Tibial nerve (tissue), 4 donors: ENCODE results near the gene CREBRF. TPM values are rescaled to one million over a fixed set of nuclear protein-coding genes. Genes with fewer than 3 reads are reported as not detected.
"Not testable (repeated sequence)": the region's sequence is repeated elsewhere in the genome, so short reads cannot be mapped to it uniquely, and the experiment has no call there.

Experiments used
- DNase-seq, 2 donors: peaks; one replicate each; pipeline ENCODE4 v3.0.0-alpha.2; 2019; ENCODE audit warnings: low spot score in 2 of 2
- H3K27ac ChIP-seq, 4 donors: fragments of 200-600 bp; sonication (generic) in 3 of 4; one replicate each; pipeline ENCODE4 v1.5.1; 2017 to 2019; ENCODE audit warnings: mild to moderate bottlenecking in 1 of 4
- H3K27me3 ChIP-seq, 2 donors: fragments of 200-600 bp; sonication (generic) in 1 of 2; one replicate each; pipeline versions ENCODE4 v1.5.1 to v1.6.0; 2017 to 2019
- H3K36me3 ChIP-seq, 3 donors: fragments of 200-600 bp; sonication (generic); one replicate each; pipeline ENCODE4 v1.5.1; 2018 to 2019
- H3K4me1 ChIP-seq, 4 donors: fragments of 200-600 bp; sonication (generic) in 3 of 4; one replicate each; pipeline ENCODE4 v1.5.1; 2017 to 2019
- H3K4me3 ChIP-seq, 4 donors: fragments of 200-600 bp; sonication (generic) in 3 of 4; one replicate each; pipeline ENCODE4 v1.5.1; 2017 to 2019; ENCODE audit warnings: mild to moderate bottlenecking in 1 of 4, moderate library complexity in 1 of 4
- H3K9me3 ChIP-seq, 4 donors: fragments of 200-600 bp; sonication (generic) in 3 of 4; one replicate each; pipeline ENCODE4 v1.5.1; 2017 to 2019
- EP300 ChIP-seq, 2 donors: sonication (generic); formaldehyde crosslinking; IDR thresholded peaks; one replicate each; pipeline ENCODE4 v1.6.1; 2017; ENCODE audit warnings: antibody characterized with exemption in 2 of 2, mild to moderate bottlenecking in 1 of 2
- POLR2A ChIP-seq, 2 donors: fragments of 450-650 bp; IDR thresholded peaks; one replicate each; pipeline ENCODE4 v1.6.1; 2017; ENCODE audit warnings: antibody characterized with exemption in 2 of 2, mild to moderate bottlenecking in 2 of 2, moderate library complexity in 2 of 2
- WGBS, 2 donors: methylation state at CpG; one replicate each; pipeline ENCODE4 v1.1.5; 2018; 5-methylcytosine and 5-hydroxymethylcytosine counted together
- total RNA-seq, 4 donors: library from RNA; depleted of rRNA; stranded (reverse); fragments of >200 nt; gene quantifications; one replicate each; pipeline ENCODE4 v1.1.0, GENCODE V29; 2016
- TF ChIP-seq, protein P1 (sequence below), 5 experiments: fragments of 200-600 bp in 3 of 5; fragments of 450-650 bp in 2 of 5; sonication (generic) in 3 of 5; IDR thresholded peaks; one replicate each; pipeline ENCODE4 v1.5.1; 2016 to 2019; ENCODE audit warnings: antibody characterized with exemption in 5 of 5, mild to moderate bottlenecking in 3 of 5, moderate library complexity in 2 of 5

Gene CREBRF
- total RNA-seq, 4 donors from 2014 or later: 31.2 to 46.3 (median 40.5) TPM

DNA sequence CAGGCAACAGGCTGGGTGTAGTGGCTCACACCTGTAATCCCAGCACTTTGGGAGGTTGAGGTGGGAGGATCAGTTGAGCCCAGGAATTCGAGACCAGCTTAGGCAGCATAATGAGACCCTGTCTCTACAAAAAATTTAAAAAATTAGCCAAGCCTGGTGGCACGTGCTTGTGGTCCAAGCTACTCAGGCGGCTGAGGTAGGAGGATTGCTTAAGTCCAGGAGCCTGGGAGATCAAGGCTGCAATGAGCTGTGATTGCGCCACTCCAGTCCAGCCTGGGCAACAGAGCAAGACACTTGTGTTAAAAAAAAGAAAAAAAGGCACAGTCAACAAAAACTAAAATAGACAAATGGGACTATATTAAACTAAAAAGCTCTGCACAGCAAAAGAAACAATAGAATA is 43.3 kb upstream of the CREBRF start:
- Histone ChIP-seq H3K4me3 (no peak overlapping the region), H3K4me1 (peaks cover 0 to 71% (median 31%) of the 10 kb centered on the region in 4 donors), H3K27ac (peak overlapping the region in 1 of 4 donors; percentile 65), H3K27me3 (no peaks in the 10 kb centered on the region), H3K9me3 (no peaks in the 10 kb centered on the region), H3K36me3 (no peaks in the 10 kb centered on the region)
- DNase-seq: no peak
- WGBS, 2 donors: 77 to 93% methylated on average over 4 of the region's 4 CpGs
- TF ChIP-seq POLR2A (IDR thresholded peaks at IDR 0.05) (no peak), EP300 (IDR thresholded peaks at IDR 0.05) (peak in 1 of 2 donors; percentile 33)
- TF ChIP-seq, protein P1, sequence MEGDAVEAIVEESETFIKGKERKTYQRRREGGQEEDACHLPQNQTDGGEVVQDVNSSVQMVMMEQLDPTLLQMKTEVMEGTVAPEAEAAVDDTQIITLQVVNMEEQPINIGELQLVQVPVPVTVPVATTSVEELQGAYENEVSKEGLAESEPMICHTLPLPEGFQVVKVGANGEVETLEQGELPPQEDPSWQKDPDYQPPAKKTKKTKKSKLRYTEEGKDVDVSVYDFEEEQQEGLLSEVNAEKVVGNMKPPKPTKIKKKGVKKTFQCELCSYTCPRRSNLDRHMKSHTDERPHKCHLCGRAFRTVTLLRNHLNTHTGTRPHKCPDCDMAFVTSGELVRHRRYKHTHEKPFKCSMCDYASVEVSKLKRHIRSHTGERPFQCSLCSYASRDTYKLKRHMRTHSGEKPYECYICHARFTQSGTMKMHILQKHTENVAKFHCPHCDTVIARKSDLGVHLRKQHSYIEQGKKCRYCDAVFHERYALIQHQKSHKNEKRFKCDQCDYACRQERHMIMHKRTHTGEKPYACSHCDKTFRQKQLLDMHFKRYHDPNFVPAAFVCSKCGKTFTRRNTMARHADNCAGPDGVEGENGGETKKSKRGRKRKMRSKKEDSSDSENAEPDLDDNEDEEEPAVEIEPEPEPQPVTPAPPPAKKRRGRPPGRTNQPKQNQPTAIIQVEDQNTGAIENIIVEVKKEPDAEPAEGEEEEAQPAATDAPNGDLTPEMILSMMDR (IDR thresholded peaks at IDR 0.05): no peak

DNA sequence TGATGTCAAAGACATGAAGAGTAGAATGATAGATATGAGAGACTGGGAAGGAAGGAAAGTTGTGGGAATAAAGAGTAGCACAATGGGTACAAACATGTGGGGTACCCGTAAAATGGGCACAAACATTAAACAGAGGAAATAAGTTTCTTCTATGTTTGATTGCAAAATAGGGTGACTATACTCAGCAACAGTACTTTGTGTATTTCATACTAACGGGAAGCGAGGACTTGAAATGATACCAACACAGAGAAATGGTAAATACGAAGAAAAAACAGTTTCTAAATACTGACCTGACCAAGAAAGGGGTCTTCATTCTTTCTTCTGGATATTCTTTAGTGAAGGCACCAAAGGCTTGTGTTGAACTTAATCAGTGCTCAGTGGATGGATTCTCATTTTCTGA is 41.5 kb upstream of the CREBRF start:
- WGBS, 2 donors: 90 to 95% methylated on average over 4 of the region's 4 CpGs
- Histone ChIP-seq H3K27me3 (no peaks in the 10 kb centered on the region), H3K4me3 (no peak overlapping the region), H3K9me3 (no peaks in the 10 kb centered on the region), H3K4me1 (peaks cover 0 to 64% (median 30%) of the 10 kb centered on the region in 4 donors), H3K36me3 (no peaks in the 10 kb centered on the region), H3K27ac (peak overlapping the region in 2 of 4 donors; percentile 49 to 85)
- TF ChIP-seq, protein P1 (IDR thresholded peaks at IDR 0.05): no peak
- TF ChIP-seq EP300 (IDR thresholded peaks at IDR 0.05): no peak
- TF ChIP-seq POLR2A (IDR thresholded peaks at IDR 0.05): no peak
- no peak for DNase-seq

DNA sequence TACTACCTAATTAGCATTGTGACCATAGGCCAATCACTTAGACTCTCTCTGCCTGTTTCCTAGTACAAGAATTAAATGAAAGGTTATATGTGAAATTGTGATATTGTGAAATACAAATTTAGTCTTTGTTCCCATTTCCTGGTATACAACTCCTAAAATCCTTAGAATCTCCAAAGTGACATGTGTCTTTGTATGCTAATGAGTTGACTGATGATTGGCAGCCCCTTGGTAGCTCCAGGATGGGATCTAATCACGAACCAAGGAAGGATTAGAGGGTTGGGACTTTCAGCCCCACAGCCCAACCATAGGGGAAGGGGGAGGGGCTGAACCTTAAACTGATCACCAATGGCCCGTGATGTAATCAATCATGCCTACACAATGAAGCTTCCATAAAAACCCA is 41.0 kb upstream of the CREBRF start:
- no peak for DNase-seq
- Histone ChIP-seq H3K27ac (peak overlapping the region in 3 of 4 donors; percentile 61 to 85 (median 78)), H3K27me3 (no peaks in the 10 kb centered on the region), H3K9me3 (no peaks in the 10 kb centered on the region), H3K4me1 (peaks cover 0 to 58% (median 30%) of the 10 kb centered on the region in 4 donors), H3K4me3 (no peak overlapping the region), H3K36me3 (no peaks in the 10 kb centered on the region)
- 91 to 97% methylated on average over 2 of the region's 2 CpGs for WGBS, 2 donors
- no peak for TF ChIP-seq POLR2A (IDR thresholded peaks at IDR 0.05)
- TF ChIP-seq, protein P1 (IDR thresholded peaks at IDR 0.05): no peak
- TF ChIP-seq EP300 (IDR thresholded peaks at IDR 0.05): no peak

DNA sequence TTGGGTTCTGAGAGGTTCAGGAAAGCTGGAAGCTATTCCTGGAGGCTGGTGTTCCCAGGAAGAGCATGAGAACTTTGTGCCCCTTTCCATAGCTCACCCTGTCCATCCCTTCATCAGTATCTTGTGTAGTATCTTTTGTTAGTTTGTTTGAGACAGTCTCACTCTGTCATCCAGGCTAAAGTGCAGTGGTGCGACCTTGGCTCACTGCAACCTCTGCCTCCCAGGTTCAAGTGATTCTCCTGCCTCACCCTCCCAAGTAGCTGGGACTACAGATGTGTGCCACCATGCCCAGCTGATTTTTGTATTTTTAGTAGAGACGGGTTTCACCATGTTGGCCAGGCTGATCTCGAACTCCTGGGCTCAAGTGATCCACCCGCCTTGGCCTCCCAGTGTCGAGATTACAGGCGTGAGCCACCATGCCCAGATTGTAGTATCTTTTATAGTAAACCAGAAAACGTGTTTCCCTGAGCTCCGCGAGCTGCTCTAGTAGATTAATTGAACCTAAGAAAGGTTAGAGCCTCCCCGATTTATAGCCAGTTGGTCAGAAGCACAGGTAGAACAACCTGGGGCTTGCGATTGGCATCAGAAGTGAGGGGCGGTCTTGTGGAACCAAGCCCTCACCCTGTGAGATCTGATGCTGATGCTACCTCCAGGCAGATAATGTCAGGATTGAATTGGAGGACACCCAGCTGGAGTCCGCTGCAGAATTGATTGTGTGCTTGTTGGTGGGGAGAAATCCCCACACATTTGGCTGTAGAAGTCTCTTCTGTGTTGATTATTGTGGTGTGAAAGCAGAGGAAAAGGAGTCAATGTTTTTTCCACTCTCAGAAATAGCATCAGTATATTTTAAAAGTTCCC is 40.3 kb upstream of the CREBRF start:
- no peaks in the 10 kb centered on the region for H3K9me3 ChIP-seq
- peaks cover 0 to 56% (median 26%) of the 10 kb centered on the region in 4 donors for H3K4me1 ChIP-seq
- peaks cover 0 to 5% (median 0%) of the 10 kb centered on the region in 3 donors for H3K36me3 ChIP-seq
- DNase-seq: no peak
- TF ChIP-seq POLR2A (IDR thresholded peaks at IDR 0.05): no peak
- TF ChIP-seq, protein P1 (IDR thresholded peaks at IDR 0.05): no peak
- TF ChIP-seq EP300 (IDR thresholded peaks at IDR 0.05): no peak
- no peak overlapping the region for H3K4me3 ChIP-seq
- 91% methylated on average over 13 of the region's 13 CpGs for WGBS, 2 donors
- H3K27ac ChIP-seq: peak overlapping the region in 3 of 4 donors; percentile 61 to 85 (median 78)
- H3K27me3 ChIP-seq: no peaks in the 10 kb centered on the region

DNA sequence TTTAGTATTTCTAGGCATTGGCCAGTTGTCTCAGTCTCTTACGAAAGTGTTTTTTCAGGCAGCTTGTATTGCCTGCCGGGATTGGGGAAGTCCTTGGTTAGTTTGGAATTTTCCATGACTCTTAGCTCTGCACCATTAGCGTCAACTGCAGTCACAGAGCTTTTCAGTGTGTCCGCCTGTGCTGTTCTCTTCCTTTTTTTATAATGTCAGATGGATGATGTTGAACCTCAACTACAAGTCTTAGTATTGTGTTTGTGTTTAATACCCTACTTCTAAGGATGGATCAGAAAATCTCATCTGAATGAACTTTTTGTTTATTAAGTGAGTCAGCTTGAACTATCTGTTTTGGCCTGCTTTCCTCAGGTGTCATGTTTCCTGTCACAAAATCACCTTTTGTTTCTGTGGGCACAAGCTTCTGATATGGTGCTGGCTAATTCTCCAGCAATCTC is 39.5 kb upstream of the CREBRF start:
- TF ChIP-seq, protein P1 (IDR thresholded peaks at IDR 0.05): no peak
- TF ChIP-seq POLR2A (IDR thresholded peaks at IDR 0.05): no peak
- peak; percentile 85 to 87 for TF ChIP-seq EP300 (IDR thresholded peaks at IDR 0.05)
- Histone ChIP-seq H3K4me3 (no peak overlapping the region), H3K4me1 (peaks cover 0 to 48% (median 20%) of the 10 kb centered on the region in 4 donors), H3K27ac (peak overlapping the region; percentile 30 to 85 (median 70)), H3K36me3 (peaks cover 0 to 13% (median 0%) of the 10 kb centered on the region in 3 donors), H3K27me3 (no peaks in the 10 kb centered on the region), H3K9me3 (no peaks in the 10 kb centered on the region)
- DNase-seq: peak in 1 of 2 donors; percentile 45
- WGBS, 2 donors: 11 to 22% methylated on average over 4 of the region's 4 CpGs

DNA sequence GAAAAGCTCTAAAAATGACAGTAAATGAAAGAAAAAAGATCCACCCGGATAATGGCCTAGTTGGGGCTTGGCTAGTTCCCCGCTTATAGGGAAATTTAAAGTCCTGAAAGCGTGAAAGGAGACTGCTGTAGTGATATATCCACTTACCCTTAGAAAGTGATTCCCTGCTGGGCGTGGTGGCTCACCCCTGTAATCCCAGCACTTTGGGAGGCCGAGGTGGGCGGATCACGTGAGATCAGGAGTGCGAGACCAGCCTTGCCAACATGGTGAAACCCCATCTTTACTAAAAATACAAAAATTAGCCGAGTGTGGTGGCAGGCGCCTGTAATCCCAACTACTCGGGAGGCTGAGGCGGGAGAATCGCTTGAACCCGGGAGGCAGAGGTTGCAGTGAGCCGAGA is 39.1 kb upstream of the CREBRF start:
- H3K27me3 ChIP-seq, H3K9me3 ChIP-seq, H3K4me3 ChIP-seq, DNase-seq: not testable (repeated sequence)
- H3K4me1 ChIP-seq: peaks cover 0 to 43% (median 19%) of the 10 kb centered on the region in 4 donors
- WGBS, 2 donors: 92 to 94% methylated on average over 15 of the region's 15 CpGs
- peak overlapping the region; percentile 30 to 85 (median 66) for H3K27ac ChIP-seq
- H3K36me3 ChIP-seq: peaks cover 0 to 15% (median 0%) of the 10 kb centered on the region in 3 donors
